Stimulated activated CD4-positive, alpha-beta T cell treated with anti-CD3 and anti-CD28 coated beads, Interleukin-2, amount 100 ng/mL, for 24 hours (primary cell): ENCODE data around the gene IGFBPL1.
"Not testable (repeated sequence)": the region's sequence is repeated elsewhere in the genome, so short reads cannot be mapped to it uniquely, and the experiment has no call there.

Experiments used
- DNase-seq, 2 donors: peaks; one replicate each; pipeline ENCODE4 v3.0.0-alpha.2; 2020

The IGFBPL1 gene

GRCh38 chr9:38395653-38396370, 28.4 kb downstream of the IGFBPL1 start:
- DNase-seq: no peak

DNA sequence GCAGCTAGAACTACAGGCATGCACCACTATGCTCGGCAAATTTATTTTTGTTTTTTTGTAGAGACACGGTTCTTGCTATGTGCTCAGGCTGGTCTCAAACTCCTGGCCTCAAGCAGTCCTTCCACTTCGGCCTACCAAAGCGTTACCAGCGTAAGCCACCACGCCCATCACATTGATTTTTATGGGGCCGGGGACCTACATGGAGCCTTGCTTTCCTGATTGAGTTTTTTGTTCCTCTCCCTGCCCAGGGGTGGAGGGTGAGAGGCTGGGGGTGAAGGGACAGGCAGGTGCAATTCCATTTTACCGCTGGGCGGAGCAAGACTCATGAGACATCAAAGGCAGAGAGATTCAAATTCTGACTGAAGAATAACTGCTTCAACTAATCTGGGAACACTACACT, 29.8 kb downstream of the IGFBPL1 start:
- DNase-seq: no peak

DNA sequence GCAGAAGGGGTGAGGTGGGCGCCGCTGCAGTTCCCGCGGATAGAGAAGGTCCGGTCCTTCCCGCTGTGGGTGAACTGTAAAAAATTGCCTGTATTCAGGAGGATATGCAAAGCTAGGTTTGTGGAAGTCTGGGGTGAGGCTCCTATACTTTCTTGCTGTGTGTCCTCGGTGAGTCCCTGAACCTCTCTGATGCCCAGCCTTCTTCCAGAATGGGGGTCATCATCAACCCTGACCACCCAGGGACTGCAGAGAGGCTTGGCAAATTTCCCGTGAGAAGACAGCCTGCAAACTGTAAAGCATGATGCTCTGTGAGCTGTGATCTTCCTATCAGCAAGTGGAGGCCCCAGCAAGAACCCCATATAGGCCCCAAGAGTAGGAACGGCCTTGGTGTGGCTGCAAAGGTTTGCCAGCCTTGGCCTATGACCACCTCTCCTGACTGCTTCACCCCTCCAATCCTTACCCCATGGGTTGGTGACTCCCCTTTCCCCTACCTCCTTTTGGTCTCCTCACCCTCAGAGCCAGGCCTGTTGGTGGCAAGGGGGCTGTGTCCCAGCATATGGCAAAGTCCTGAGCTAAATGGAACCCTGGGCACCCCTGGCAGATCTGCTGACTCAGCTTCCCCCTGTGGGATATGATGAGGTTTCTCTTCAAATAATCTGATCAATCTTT, 31.0 kb downstream of the IGFBPL1 start:
- peak in 1 of 2 donors; percentile 12 for DNase-seq

GRCh38 chr9:38392235-38393127, 31.8 kb downstream of the IGFBPL1 start, which contains the start of gene ALDH1B1:
TSS of gene ALDH1B1 (plus strand) at chr9:38392702. CDS start at chr9:38395749, 3,047 bp downstream.
- DNase-seq: peak; percentile 70 to 82

- DNase-seq: no peak
Measured at GRCh38 chr9:38391278-38392118, 32.8 kb downstream of the IGFBPL1 start.

DNA sequence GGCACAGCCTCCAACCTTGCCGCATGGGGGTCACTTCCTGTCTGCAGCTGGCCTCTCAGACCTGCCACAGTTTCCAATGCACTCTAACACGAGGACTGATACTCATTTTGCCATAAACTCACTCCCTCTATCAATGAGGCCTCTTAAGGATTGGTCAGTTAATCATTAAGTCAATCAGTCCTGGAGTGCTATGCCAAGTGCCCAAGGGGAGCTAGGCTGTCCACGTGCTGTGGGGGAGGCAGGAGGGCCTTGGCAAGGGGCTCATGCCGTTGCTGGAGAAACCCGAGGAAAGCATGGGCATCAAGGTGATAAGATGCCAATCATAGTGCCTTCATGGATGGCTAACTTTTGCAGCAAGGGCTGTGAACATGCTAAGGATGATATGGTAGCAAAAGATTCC, 33.4 kb downstream of the IGFBPL1 start:
- DNase-seq: no peak

GRCh38 chr9:38390442-38390841, 33.8 kb downstream of the IGFBPL1 start:
- no peak for DNase-seq

DNA sequence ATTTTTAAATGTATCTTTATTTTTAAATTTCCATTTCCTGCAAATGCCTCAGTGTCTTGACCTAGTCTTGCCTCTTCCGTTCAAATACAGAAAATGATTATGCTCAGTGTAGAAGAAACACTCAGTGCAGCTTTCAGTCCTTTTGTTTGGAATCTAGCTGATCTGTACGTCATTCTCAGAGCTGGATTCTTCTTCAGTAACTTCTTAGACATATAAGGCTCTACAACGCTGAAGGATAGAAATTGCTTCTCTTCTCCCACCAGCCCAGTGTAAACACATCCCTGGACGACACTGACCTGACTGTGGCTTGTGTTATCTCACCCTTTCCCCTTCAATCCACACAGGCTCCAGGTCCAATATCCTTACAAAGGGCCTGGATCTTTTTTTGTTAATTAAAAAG, 34.9 kb downstream of the IGFBPL1 start:
- DNase-seq: no peak

DNA sequence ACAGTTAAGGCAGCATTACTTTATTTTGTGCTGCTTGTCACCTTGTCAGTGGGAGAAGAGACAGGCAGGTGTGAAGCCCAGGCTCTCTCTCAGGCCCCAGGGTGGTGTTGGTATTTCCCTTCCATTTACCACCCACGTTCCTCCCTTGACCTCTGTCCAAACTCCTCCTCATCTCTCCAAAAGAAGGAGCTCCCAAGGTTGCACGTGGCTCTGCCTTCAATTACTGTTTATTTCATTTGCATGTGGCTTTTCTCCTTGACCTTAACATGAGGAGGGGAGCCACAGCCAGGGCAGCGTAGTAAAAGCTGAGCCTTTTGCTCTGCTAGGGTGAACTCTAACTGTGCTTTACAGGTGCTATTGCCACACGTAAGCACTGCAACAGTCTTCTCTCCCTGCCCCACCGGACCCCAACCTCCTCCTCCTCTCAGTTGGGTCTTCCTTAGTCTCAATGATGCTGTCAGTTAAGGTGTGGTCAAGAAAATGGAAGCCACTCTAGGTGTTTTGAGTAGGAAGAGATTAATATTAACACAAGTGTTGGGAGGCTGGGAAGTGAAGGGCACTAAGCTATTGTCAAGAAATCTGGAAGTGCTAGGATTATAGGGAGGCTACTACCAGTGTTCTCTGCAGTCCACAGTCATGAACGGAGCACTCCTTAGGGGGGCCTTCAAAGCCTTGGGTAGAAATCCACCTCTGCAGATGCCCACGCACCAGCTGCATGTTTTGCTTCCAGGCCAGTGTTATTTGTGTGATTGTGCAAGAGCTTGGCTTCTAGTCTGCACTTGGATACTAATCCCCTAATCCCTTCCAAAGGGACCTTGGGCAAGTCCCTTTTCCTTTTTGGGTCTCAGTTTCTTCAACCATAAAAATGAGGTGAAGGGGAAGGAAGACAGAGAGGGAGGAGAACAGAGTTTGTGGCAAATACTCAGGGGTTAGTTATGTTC, 35.7 kb downstream of the IGFBPL1 start:
- no peak for DNase-seq

DNA sequence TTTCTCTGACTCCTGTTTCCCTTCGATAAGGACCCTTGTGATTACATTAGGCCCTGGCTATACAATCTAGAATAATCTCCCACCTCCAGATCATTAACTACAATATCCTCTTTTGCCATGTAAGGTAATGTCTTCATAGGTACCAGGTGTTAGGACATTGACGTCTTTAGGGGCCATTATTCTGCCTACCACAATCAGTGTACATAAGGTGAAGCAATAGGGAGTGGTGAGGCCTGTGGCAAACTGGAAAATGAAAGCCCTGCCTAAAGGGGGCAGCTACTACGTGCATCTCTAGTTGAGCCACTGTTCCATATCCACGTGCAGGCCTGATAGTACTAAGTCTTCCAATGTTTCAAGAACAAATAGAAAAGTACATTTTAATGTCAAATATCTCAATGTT, 36.5 kb downstream of the IGFBPL1 start:
- no peak for DNase-seq

- no peak for DNase-seq
Measured at GRCh38 chr9:38387066-38387465, 37.2 kb downstream of the IGFBPL1 start.

DNA sequence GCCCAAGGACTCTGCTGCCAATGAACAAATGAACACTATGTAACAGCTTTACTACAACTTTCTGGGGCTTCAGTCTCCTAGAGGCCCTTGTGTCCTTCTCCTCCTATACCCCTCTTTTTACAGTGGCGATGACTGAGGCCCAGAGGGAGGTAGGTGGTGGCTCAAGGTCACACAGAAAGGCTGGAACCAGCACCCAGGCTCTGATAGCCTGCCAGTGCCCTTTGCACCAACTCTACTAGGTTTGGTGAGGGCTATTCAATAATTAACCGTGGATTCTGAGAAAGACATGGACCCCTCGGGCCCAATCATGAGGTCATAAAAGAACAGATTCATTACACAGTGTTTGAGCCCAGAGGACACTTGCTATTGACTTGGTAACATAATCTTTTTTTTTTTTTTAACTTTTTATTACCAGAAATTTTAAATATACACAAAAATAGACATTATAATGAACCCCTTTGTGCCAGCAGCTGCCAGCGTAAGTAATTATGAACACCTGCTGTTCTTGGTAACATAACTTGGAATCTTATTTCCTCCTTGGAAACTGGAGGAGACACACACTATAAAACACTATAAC, 37.8 kb downstream of the IGFBPL1 start:
- DNase-seq: no peak

DNA sequence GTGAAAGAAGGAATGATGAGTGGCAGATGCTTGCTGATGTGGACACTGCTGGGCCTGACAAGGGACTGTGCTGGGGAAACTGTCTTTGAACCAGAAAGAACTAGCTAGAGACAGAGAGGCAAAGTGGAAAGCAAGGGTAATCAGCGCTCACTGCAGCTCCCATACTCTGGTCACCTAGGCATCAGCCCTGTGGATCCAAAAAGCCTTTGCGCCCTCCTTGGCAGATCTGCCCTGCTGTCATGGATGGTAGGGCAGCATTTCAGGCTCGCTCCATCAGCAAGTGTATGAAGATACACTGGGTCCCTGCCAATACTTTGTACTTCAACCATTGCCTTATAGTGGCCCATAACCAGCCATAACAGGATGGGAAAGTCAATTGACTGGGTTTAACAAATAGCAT, 38.4 kb downstream of the IGFBPL1 start:
- no peak for DNase-seq

DNA sequence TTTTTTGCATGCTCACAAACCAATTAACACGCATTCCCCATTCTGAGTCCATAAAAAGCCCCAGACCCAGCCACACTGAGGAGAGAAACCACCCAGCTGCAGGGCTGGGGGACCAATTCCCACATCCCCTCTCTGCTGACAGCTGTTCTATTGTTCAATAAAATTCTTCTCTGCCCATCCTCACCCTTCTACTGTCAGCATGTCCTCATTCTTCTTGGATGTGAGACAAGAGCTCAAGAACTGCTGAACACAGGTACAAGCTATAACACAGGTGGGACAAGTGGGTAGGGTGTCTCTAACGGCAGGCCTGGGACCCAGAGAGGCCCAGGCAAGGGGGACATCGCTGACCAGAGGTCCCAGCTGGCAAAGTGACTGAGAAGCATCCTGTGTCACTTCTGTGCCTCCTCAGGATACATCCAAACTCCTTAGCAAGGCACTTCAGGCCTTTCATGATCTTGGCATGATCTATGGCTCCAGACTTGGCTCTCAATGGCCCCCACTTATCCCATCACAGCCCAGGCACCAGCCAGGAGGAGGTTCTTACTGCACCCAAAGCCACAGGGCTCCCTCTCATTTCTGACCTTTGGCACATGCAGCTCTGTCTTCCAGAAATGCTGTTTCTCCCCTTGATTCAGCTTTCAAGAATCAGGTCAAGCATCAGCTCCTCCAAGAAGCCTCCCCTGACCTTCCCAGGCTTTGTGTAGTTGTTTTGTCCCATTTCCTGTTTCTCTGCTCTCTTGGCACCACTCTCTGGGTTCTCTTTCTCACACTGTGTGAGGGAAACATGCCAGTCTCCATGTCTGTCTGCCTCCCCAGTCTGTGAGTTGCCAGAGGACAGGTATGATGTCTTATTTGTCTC, 39.0 kb downstream of the IGFBPL1 start:
- no peak for DNase-seq

DNA sequence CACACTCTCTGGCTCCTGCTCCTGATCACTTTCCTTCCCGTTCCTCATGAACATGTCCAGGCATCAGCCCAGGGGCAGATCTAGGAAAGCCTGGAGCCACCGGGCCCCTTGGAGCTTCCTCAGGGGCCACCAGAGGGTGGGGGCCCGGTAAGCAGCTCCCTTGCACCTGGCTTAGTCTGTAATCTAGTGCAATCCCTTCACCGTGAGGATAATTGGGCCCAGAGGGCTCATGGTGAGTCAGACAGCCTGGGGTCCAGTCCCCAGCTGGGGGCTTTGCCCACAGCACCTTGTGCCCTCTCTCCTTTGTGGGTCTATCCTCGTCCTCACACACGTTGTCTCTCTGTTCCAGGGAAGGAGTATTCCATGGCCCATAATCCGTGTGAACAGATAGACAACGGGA, 42.1 kb downstream of the IGFBPL1 start:
- no peak for DNase-seq

- no peak for DNase-seq
Measured at GRCh38 chr9:38380872-38381534, 43.3 kb downstream of the IGFBPL1 start.

DNA sequence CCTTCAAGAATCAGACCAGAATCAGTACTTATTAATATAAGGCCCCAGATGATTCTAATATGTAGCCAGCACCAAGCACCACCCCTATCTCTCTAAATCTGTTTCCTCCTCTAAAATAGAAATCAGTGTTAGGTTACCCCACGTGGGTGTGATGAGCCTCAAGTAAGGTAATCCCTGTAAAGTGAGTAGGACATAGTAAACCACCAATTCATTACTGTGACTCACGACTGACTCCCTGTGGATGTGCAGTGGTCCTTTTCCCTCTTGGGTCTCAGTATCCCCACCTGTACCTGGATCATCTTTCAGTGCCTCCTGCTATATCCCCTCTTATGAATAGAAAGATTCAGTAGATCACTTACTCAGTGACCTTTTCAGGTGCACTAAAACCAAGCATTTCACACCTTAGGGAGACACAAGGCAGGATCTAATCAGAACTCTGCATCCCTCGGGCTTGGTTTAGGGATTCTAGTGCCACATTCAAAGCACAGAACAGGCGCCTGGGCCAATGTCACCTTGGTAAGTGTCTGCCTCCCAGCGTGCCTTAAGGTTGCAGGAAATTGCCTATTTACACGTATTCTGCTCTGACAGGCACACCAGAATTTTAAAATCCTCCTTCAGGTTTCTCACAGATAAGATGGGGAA, 43.9 kb downstream of the IGFBPL1 start:
- no peak for DNase-seq

GRCh38 chr9:38377336-38378083, 46.7 kb downstream of the IGFBPL1 start:
- not testable (repeated sequence) for DNase-seq
